C4-2B (cell line): Measurements from ENCODE around the gene TCHP.

Experiments
- CTCF ChIP-seq: fragments of 450-650 bp; conservative IDR thresholded peaks from 2 replicates; pipeline ENCODE4 v1.5.1; 2017; ENCODE audit warnings: mild to moderate bottlenecking
- ZFX ChIP-seq: fragments of 450-650 bp; IDR thresholded peaks from 2 replicates; pipeline ENCODE4 v1.6.1; 2017

- TF ChIP-seq CTCF (no peak), ZFX (no peak)
Measured at GRCh38 chr12:109951136-109951535, 51.1 kb downstream of the TCHP start.
